Stimulated activated CD8-positive, alpha-beta memory T cell treated with anti-CD3 and anti-CD28 coated beads, Interleukin-7, amount 100 ng/mL, for 4 hours (primary cell): Measurements from ENCODE around the gene G6PC2.
"Not testable (repeated sequence)": the region's sequence is repeated elsewhere in the genome, so short reads cannot be mapped to it uniquely, and the experiment has no call there.

Source experiments
- DNase-seq, 2 donors: peaks; one replicate each; pipeline ENCODE4 v3.0.0-alpha.2; 2020; ENCODE audit warnings: low read depth in 2 of 2

G6PC2 gene

GRCh38 chr2:168907940-168908662, 7.0 kb downstream of the G6PC2 start:
- DNase-seq: no peak

DNA sequence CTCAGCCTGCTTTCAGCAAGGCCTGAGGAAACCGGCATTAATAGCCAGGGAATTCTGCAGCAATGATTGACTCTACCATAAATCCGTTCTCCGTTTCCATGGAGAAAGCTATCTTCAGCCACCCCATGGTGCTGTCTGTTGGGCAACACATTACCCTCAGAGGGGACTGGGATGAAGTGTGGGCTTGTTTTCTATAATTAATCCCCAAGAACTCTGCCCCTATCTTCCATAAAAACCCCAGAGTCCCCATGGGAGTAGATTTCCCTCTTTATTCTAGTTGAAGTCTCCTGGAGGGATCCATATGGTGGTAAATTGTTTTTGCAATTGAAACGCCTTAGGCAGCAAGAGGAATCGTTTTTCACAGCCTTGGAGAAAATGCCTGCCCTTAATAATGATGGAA, 9.2 kb downstream of the G6PC2 start:
- DNase-seq: no peak

DNA sequence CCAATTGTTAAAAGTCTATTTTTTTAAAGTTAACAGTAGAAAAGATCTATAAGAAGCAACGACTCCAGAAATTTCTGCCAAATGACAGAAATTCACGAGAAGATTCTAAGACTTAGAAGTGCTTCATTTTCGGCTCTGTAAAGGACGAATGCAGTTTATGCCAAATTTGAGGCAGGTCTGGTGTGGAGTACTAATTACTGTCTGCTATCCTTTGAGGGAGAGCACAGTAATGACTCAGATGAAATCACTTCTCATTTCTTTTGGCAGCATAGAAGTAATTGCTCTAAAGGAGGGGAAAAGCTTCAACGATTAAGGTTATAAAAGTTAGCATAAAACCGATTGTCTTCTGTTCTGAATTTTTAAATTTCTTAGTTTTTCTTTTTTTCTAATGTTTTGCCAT, 11.4 kb downstream of the G6PC2 start:
- DNase-seq: no peak

- DNase-seq: no peak
Measured at GRCh38 chr2:168912901-168913369, 11.8 kb downstream of the G6PC2 start.

DNA sequence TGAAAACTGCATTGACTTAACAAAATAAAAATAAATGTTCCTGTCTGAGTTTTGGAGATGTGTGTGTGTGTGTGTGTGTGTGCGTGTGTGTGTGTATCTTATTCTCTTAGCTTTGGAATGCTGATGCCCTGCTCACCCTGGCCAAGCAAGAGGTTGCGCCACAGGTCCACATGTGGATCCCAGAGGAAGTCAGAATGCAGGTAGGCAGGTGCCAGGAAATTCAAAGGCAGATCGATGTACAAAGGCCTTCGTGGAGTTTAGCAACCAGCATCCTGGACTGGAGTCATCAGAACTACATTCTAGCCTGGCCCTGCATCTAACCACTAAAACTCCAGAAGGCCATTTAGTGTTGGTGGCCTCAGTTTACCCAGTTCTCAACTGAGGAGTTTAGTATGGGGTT, 12.4 kb downstream of the G6PC2 start:
- DNase-seq: no peak

- DNase-seq: no peak
Measured at GRCh38 chr2:168915441-168916330, 14.6 kb downstream of the G6PC2 start.

DNA sequence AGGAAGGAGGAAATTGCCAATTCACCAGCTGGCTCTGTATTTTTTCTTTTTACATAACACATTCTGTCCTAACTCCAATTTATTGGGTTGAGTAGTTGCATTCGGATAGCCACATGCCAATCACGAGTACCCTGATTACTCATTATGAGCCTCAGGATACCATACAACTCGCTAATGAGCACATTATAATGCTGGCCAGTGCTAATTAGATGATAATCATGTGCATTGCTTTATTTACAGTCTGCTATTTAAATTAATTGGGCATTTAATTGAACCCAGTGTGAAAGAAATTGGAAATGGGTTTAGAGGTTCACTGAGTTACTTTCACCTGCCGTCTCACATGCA, 15.2 kb downstream of the G6PC2 start:
- no peak for DNase-seq

DNA sequence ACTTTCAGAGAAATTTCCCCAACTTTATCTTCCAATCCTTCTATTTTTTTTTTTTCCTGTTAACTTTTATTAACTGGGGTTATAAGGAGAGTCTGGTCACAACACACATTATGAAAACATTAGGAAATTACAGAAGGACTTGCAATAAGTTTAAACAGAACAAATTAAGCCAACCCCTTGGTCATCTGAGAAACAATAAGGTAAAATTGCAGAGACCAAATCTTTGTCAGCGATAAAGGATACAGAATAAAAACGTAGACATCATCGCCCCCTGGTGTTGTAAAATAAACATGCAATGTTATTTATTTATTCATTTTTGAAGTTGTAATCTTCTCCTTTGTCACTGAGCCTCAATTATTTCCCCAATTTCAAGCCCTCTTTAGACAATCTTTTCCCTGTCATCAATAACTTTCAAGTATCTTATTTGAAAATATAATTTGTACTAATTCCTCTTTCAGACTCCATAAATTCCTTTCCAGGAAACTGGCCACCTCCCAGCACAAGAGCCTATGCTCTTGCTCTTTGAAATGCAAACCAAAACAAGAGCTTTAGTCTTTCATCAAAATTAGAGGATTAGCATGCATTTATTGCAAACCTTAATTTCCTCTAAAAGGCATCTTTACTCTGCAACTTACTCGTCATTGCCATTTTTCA, 19.5 kb downstream of the G6PC2 start:
- no peak for DNase-seq

DNA sequence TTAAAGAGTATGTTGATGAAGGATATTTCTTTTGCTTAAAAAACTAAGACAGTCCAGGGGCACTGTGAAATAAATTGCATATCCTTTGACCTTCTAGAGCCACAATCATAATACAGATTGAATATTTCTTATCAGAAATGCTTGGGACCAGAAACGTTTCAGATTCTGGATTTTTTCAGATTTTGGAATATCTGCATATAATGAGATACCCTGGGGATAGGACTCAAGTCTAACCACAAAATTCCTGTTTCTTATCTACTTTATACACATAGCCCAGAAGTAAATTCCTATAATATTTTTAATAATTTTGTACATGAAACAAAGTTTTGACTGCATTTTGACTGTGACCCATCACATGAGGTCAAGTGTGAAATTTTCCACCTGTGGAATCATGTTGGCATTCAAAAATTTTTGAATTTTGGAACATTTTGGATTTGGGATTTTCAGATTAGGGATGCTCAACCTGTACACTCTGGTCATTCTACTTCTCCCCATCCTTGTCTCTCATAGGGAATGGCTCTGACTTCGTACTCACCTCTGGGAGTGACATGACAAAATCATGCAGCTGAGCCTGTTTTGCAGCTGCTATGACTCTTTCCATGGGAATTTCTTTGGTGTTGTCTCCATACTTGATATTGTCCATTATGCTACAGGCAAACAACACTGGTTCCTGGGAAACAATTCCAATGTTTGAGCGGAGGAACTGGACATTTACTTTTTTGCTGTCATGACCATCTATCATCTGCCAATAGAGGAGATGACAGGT, 25.7 kb downstream of the G6PC2 start:
- no peak for DNase-seq

- no peak for DNase-seq
Measured at GRCh38 chr2:168928113-168928831, 27.2 kb downstream of the G6PC2 start.

DNA sequence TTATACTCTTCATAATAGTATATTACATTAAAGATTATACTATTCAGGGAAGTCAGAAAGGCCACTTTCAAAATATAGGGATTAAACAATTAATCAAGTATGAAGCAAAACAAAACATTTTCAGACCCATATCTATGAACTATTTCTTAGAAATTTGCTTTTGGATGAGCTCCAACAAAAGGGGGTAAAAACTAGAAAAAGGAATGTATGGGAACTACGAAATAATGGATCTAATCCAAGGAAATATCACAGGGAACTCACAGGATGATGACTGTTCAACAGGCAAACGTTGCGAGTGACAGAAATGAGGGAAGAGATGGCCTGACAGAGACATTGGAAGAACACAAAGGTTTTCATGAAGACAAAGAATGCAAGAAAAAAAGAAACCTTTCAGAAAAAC, 27.9 kb downstream of the G6PC2 start:
- DNase-seq: no peak

GRCh38 chr2:168930242-168930641, 29.2 kb downstream of the G6PC2 start:
- DNase-seq: no peak

DNA sequence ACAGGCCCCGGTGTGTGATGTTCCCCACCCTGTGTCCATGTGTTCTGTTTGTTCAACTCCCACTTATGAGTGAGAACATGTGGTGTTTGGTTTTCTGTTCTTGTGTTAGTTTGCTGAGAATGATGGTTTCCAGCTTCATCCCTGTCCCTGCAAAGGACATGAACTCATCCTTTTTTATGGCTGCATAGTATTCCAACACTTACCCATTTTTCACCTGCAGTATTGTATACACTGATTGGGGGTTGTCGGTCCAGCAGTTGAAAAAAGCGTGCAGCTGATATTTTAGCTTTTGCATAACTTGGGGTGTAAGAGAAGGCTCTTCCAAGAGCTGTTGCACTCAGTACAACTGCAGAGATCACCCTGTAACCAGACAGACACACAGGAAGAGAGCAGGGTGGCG, 31.1 kb downstream of the G6PC2 start:
- not testable (repeated sequence) for DNase-seq

DNA sequence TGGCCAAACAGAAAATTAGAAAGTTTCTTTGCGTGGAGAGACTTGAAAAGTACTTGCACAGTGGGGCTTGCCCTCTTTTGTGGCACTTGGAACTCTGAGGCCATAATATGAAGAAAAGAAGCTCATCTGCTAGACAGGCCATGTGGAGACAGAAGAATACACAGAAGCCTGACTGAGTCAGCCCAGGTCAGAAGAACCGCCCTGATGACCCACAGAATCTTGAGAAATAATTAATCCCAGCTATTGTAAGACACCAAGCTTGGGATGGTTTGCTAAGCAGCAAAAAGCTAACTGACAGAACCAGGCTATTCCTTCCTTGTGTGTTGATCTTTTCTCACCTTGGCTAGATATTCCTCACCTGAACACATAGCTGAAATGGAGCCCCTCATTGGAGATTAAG, 33.7 kb downstream of the G6PC2 start:
- DNase-seq: no peak

GRCh38 chr2:168935810-168936581, 34.9 kb downstream of the G6PC2 start:
- DNase-seq: no peak

DNA sequence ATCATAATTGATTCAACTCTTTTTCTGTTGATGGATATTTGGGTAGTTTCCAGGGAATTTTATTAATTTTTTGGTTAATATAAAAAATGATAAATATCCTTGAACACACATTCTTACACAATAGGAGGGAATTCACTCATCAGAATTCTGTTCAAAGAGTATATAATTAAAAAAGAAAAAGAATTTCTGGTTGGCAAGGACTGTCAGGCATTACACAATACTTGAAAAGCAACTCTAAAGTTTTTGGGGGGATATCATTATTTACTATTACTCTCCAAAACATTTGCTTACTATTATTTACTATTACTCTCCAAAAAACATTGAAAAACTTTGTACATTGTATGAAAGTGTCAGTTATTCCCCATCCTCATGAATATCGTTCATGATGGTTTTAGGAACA, 38.0 kb downstream of the G6PC2 start:
- no peak for DNase-seq

DNA sequence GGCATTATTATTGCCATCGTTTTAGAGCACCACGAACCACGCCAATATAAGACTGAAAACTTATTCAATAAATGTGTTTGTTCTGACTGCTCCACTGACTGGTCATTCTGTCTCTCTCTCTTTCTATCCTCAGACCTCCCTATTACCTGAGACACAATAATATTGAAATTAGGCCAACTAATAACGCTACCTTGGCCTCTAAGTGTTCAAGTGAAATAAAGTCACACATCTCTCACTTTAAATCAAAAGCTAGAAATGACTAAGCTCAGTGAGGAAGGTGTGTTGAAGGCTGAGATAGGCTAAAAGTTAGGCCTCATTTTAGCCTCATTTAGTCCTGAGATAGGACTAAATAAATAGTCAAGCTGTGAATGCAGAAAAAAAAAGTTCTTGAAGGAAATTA, 38.8 kb downstream of the G6PC2 start:
- no peak for DNase-seq

GRCh38 chr2:168941297-168941696, 40.2 kb downstream of the G6PC2 start:
- DNase-seq: no peak

GRCh38 chr2:168944065-168944464, 43.0 kb downstream of the G6PC2 start:
- no peak for DNase-seq

DNA sequence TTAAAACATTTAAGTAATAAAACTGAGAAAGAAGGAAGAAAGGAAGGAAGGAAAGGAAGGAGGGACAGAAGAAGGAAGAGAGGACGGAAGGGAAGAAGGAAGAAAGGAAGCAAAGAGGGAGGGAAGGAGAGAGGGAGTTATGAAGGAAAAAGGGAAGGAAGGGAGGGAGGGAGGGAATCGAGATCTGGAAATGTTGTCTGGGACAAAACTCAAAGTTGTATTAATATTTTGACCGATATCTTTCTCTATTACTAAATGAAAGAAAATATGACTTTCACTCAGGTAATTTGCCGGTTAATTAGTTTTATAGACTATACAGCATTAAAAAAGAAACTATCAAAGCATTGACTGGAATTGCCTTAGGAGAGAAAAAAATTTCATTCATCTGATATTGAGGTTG, 44.4 kb downstream of the G6PC2 start:
- no peak for DNase-seq
